Ureter (tissue), 1 donor: ENCODE results near the gene BTBD10. TPM values are rescaled to one million over a fixed set of nuclear protein-coding genes. Genes with fewer than 3 reads are reported as not detected.

ENCODE experiments used
- DNase-seq: peaks from one replicate; pipeline ENCODE4 v3.0.0-alpha.2; 2020; ENCODE audit warnings: low spot score
- total RNA-seq: library from RNA; stranded (reverse); gene quantifications from one replicate; pipeline ENCODE4 v1.2.4, GENCODE V29; 2023
- donor health status: DM: yes; HTN: yes; CAD: no.

The BTBD10 gene
- total RNA-seq, 1 donor from 2014 or later: 42.3 TPM

GRCh38 chr11:13339195-13340153, 123.5 kb downstream of the BTBD10 start:
- no peak for DNase-seq

DNA sequence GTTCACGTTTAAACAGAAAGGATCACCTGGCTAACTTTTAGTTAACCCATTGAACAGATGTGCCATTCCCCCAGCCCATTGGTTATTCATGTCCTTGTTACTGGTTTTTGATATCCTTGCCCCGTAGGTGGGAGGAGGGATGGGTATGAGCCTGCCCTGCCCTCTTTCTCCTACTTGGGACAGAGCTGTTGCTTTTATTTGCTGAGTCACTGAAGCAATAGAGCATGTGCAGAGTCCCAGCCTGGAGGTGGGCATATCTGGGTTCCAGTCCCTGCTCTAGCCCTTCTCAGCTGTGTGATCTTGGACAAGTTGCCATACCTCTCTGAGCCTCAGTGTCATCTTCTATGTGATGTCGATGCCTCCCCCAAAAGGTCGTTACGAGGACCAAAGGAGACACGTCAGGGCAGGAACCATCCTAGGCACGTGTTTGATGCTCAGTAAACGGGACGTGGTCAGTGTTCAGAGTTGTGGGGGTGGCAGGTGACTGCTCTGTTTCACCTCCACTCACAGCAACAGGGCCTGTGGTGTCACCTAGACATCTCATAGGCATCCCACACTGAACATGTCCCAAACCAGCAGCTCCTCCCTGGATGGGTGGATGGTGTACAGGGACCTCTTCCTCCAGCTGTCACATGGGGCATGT, 124.5 kb downstream of the BTBD10 start:
- no peak for DNase-seq

- DNase-seq: no peak
Observed at GRCh38 chr11:13338019-13338426, 125.0 kb downstream of the BTBD10 start.

Other genes starting within 250 kb of the BTBD10 start
- gene BMAL1, start 185.4 kb downstream of the BTBD10 start, total RNA-seq: 28.4 TPM
- not detected for gene PTH, start 32.8 kb upstream of the BTBD10 start, total RNA-seq
- gene FAR1, start 205.4 kb upstream of the BTBD10 start, total RNA-seq: 112 TPM